ENCODE data around the gene RPL36A. TPM values are rescaled to one million over a fixed set of nuclear protein-coding genes. Genes with fewer than 3 reads are reported as not detected.

The RPL36A gene
- total and polyA plus RNA-seq, 9 of the 15 experiments (the other 6 are each of a cell fraction or from before 2014, with no cell fraction given), result 412 to 4,539 (median 3,209) TPM

- intact Hi-C loops (cut with micrococcal nuclease) (loop anchor here (2.0 kb wide), 2 partner anchors 17 to 43 kb away; partner anchors contain the start of genes HNRNPH2 and TIMM8A), in situ Hi-C loops (cut with MboI) (no loop called here)
- FAIRE-seq (no peak), DNase-seq (ENCODE audit: extremely low read depth in 1 of 4, low spot score in 3 of 4) (no peak), ATAC-seq (no peak)
- peak overlapping the region; percentile 95 for H3K27ac ChIP-seq (ENCODE audit: extremely low read depth, low read depth, low read length)
- H3K4me3 ChIP-seq, result peak overlapping the region; percentile 91
- no peaks in the 10 kb centered on the region for H3K9me3 ChIP-seq (replicated peaks; ENCODE audit: control insufficient read depth, insufficient read depth, low read depth, low read length)
- ChIA-PET POLR2A (interaction anchor here (1.1 to 3.0 kb wide), 4 partner anchors 11 to 25 kb away, joined by 3 to 24 read pairs (median 10); partner anchors contain the start of genes GLA and HNRNPH2), CTCF (ENCODE audit: low intra/inter-chr PET ratio) (no interaction called here)
- peak overlapping the region; percentile 98 for H3K4me2 ChIP-seq (ENCODE audit: insufficient read depth, low read length)
- 0% methylated on average over 6 of the region's 6 CpGs for WGBS (ENCODE audit: insufficient coverage, low coverage, missing lambda C conversion rate)
- TF ChIP-seq RBM39 (optimal IDR thresholded peaks at IDR 0.05; ENCODE audit: low read depth, low read length) (no peak), ZNF3 (CRISPR knock-in tag; IDR thresholded peaks at IDR 0.05) (no peak), ZNF24 (IDR thresholded peaks at IDR 0.05) (no peak), ZNF592 (IDR thresholded peaks at IDR 0.05) (0 out of 2 replicates have a peak, but pooled peaks have one; percentile 8), TOE1 (IDR thresholded peaks at IDR 0.05; ENCODE audit: borderline replicate concordance) (no peak), TOE1 (CRISPR knock-in tag; IDR thresholded peaks at IDR 0.05; ENCODE audit: borderline replicate concordance, low read depth) (no peak), ARHGAP35 (IDR thresholded peaks at IDR 0.05; ENCODE audit: partially characterized antibody) (no peak)
- peak overlapping the region; percentile 94 to 99 for H3K9ac ChIP-seq (ENCODE audit: insufficient read depth in 1 of 2, low read depth in 2 of 2, low read length in 2 of 2)
- no peaks in the 10 kb centered on the region for H3K27me3 ChIP-seq (ENCODE audit: control insufficient read depth in 2 of 2, insufficient read depth in 2 of 2, low read length in 2 of 2)
- peaks cover 61% of the 10 kb centered on the region for H3K79me2 ChIP-seq (ENCODE audit: control insufficient read depth, insufficient read depth, low read length)
- BruUV-seq (replicated peaks), result no TSS peak
- H3K36me3 ChIP-seq (ENCODE audit: control insufficient read depth, insufficient read depth, low read length), result peaks cover 54% of the 10 kb centered on the region
- H2AFZ ChIP-seq (ENCODE audit: low read depth, low read length), result no peak overlapping the region
- peaks cover 0 to 20% of the 10 kb centered on the region in 2 experiments for H3K4me1 ChIP-seq (replicated peaks in 1 of 2; ENCODE audit: control insufficient read depth in 2 of 2, insufficient read depth in 2 of 2, low read length in 2 of 2)
- no peaks in the 10 kb centered on the region for H3K9me1 ChIP-seq (ENCODE audit: control insufficient read depth, insufficient read depth, low read length)
- H4K20me1 ChIP-seq (replicated peaks; ENCODE audit: control insufficient read depth, insufficient read depth, low read length), result peaks cover 5% of the 10 kb centered on the region; the same call in 1 of the 2 replicates
Measured at GRCh38 chrX:101391831-101392230, 1.0 kb downstream of the RPL36A start.

Data from K562 (cell line).